Measurements from ENCODE around the gene C17orf100.

DNA sequence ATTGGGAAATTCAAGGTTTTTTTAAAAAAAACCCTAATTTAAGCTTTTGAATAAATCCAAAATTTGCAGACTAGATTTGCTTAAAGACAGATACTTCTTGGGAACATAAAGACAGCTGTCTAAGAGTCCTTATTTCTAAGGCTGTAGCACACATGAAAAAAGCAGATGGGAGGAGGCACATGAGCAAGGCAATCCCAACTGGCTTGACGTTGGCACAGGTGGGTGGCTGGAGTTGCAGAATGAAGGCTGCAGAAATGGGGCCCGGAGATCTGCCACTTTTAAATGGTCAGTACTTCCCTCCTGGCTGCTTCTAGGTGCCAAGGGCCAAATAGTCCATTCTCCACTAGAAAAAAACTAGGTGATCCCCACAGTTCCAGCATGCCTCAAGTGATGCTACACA, 15.5 kb upstream of the C17orf100 start:
- TF ChIP-seq, protein P1, sequence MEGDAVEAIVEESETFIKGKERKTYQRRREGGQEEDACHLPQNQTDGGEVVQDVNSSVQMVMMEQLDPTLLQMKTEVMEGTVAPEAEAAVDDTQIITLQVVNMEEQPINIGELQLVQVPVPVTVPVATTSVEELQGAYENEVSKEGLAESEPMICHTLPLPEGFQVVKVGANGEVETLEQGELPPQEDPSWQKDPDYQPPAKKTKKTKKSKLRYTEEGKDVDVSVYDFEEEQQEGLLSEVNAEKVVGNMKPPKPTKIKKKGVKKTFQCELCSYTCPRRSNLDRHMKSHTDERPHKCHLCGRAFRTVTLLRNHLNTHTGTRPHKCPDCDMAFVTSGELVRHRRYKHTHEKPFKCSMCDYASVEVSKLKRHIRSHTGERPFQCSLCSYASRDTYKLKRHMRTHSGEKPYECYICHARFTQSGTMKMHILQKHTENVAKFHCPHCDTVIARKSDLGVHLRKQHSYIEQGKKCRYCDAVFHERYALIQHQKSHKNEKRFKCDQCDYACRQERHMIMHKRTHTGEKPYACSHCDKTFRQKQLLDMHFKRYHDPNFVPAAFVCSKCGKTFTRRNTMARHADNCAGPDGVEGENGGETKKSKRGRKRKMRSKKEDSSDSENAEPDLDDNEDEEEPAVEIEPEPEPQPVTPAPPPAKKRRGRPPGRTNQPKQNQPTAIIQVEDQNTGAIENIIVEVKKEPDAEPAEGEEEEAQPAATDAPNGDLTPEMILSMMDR (conservative IDR thresholded peaks at IDR 0.05; ENCODE audit: low read length), result no peak
- TF ChIP-seq EZH2phosphoT487 (IDR thresholded peaks at IDR 0.05; ENCODE audit: borderline replicate concordance, low read depth, low read length), result no peak
